Right lobe of liver (tissue), 6 donors: ENCODE measurements around the gene SH3RF3. TPM values are rescaled to one million over a fixed set of nuclear protein-coding genes. Genes with fewer than 3 reads are reported as not detected.

Experiments used
- ATAC-seq, 4 donors: fragments of 200-7000 bp; cut with Tn5 transposase; one replicate each; pipeline ENCODE4 v1.9.1; 2020; ENCODE audit warnings: mild to moderate bottlenecking in 4 of 4, moderate library complexity in 4 of 4
- DNase-seq, 3 donors: peaks; one replicate each; pipeline ENCODE4 v3.0.0-alpha.2; 2020
- H3K27ac ChIP-seq, 3 donors: fragments of 200-600 bp; one replicate each; pipeline ENCODE4 v1.8.0; 2022
- H3K27me3 ChIP-seq, 2 donors: fragments of 200-600 bp; one replicate each; pipeline ENCODE4 v1.8.0; 2022
- H3K36me3 ChIP-seq, 4 donors: fragments of 200-600 bp; sonication (generic) in 1 of 4; one replicate each; pipeline versions ENCODE4 v1.5.1 to v1.8.0; 2017 to 2022; ENCODE audit warnings: control low read depth in 1 of 4
- H3K4me1 ChIP-seq, 4 donors: fragments of 200-600 bp; sonication (generic) in 1 of 4; one replicate each; pipeline versions ENCODE4 v1.5.1 to v1.8.0; 2017 to 2022; ENCODE audit warnings: control low read depth in 1 of 4
- H3K4me3 ChIP-seq, 3 donors: fragments of 200-600 bp; one replicate each; pipeline ENCODE4 v1.8.0; 2022
- H3K9me3 ChIP-seq, 4 donors: fragments of 200-600 bp; sonication (generic) in 1 of 4; one replicate each; pipeline versions ENCODE4 v1.5.1 to v1.8.0; 2017 to 2022; ENCODE audit warnings: control low read depth in 1 of 4
- CTCF ChIP-seq, 4 donors: fragments of 200-600 bp in 3 of 4; fragments of 450-650 bp in 1 of 4; IDR thresholded peaks; one replicate each; pipeline versions ENCODE4 v1.5.1 to v1.8.0; 2016 to 2022; ENCODE audit warnings: antibody characterized with exemption in 4 of 4, mild to moderate bottlenecking in 2 of 4
- POLR2A ChIP-seq: fragments of 450-650 bp; IDR thresholded peaks from one replicate; pipeline ENCODE4 v1.6.1; 2017; ENCODE audit warnings: antibody characterized with exemption, mild to moderate bottlenecking
- WGBS: methylation state at CpG from one replicate; pipeline ENCODE4 v1.1.6; 2018; ENCODE audit warnings: low coverage, low lambda C conversion rate; ENCODE audit not compliant: insufficient coverage; ENCODE audit errors: missing lambda C conversion rate; 5-methylcytosine and 5-hydroxymethylcytosine counted together
- intact Hi-C, 2 donors: fragments of 100-400 bp; cut with DNase I; formaldehyde crosslinking; loops; one replicate each; pipeline versions ENCODE4 v1.11.2 to v1.14.1; 2022
- total RNA-seq, 6 experiments: library from RNA; depleted of rRNA in 2 of 6; stranded (reverse); fragments of >200 nt in 2 of 6; fragmentation: NEBNext Ultra II Directional in 3 of 6; extraction: Animal tissue kit (Norgen Biotek cat#: 25700) in 3 of 6; gene quantifications; one replicate each; pipeline versions ENCODE4 v1.1.0 to v1.2.4, GENCODE V29; 2016 to 2023
- donor health status: DM: no; HTN: yes; CAD: no.
- donor health status: DM: no; HTN: no; CAD: no.
- donor health status: DM: no; HTN: no; CAD: no.
- donor health status: DM: no; HTN: yes; CAD: no.
- donor health status: DM: no; HTN: yes; CAD: no.

SH3RF3 gene
- total RNA-seq, 6 experiments from 2014 or later, result 0.68 to 1.6 (median 1.2) TPM

DNA sequence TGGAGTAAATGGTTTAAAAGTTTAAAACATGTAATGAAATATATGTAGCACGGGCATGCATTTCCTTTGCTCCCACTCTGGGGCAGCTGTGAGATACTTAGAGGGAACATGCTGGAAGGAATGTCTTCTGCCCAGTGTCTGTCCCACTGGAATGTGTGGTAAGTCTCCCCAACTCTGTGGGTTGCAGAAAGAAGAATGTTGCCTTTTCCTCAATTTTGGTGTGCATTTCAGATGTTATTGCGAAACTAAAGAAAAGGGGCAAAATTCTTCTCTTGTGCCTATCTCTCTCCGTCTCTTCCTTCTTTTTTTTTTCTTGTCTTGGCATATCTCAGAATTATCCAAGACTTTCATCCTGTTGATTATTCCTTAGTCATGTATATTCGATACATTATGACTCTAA is 201.1 kb downstream of the SH3RF3 start:
- H3K4me3 ChIP-seq, result no peak overlapping the region
- WGBS, result 65% methylated on average over 4 of the region's 4 CpGs
- TF ChIP-seq POLR2A, result no peak
- TF ChIP-seq CTCF (IDR thresholded peaks at IDR 0.05), result no peak
- intact Hi-C loops, result no loop called here
- no peak overlapping the region for H3K27ac ChIP-seq
- no peak for DNase-seq
- H3K36me3 ChIP-seq, result no peaks in the 10 kb centered on the region
- no peaks in the 10 kb centered on the region for H3K4me1 ChIP-seq
- no peaks in the 10 kb centered on the region for H3K27me3 ChIP-seq
- H3K9me3 ChIP-seq, result no peaks in the 10 kb centered on the region
- ATAC-seq, result no peak

- H3K27me3 ChIP-seq, result no peaks in the 10 kb centered on the region
- 27% methylated on average over 3 of the region's 4 CpGs for WGBS
- H3K9me3 ChIP-seq, result no peaks in the 10 kb centered on the region
- ATAC-seq (no peak), DNase-seq (no peak)
- intact Hi-C loops, result no loop called here
- no peak for TF ChIP-seq POLR2A
- no peak for TF ChIP-seq CTCF (IDR thresholded peaks at IDR 0.05)
- no peaks in the 10 kb centered on the region for H3K36me3 ChIP-seq
- no peaks in the 10 kb centered on the region for H3K4me1 ChIP-seq
- H3K4me3 ChIP-seq, result no peak overlapping the region
- no peak overlapping the region for H3K27ac ChIP-seq
Observed at GRCh38 chr2:109331081-109331480, 202.1 kb downstream of the SH3RF3 start.

DNA sequence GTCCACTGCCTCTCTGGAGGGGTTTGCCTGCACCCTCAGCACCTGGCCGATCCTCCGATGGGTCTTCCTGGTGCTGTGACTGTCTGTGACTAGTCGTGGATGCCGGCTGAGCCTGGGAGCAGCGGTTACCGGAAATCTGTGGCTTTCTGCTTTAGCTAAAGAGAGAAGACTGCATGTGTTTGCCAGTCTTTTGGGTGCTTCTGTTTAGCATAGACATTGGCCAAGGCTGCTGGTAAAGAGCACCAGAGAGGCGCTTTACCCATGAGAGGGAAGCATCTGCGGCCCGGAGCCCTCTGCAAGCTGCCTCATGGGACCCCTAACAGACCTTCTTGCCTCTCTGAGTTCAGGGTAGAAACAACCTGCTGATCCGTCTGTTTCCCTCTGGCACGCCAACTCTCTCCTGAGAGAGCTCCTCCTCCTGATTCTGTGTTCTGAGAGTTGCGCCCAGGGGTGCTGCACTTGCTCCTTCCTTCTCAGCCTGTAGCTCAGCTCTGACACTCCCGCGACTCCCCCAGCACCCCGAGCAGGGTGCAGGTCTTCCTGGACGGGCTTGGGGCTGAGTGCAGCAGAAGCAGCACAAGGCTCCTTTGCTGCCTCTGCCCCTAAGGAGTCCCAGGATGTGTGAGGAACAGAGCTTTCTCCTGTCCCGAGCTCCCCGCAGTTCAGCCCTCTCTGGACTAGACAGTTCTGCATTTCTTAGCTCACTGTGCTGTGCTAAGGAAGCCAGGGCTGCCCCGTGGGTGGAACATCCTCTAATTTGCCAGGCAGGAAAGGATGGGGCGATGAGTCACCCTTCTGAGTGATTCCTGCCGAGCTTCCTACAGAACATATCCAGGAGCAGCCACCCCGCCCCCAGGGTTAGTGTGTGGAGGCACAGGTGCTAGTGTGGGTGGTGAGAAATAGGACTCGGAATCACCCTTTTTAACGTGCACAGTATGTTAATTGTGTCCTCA is 203.2 kb downstream of the SH3RF3 start:
- no peaks in the 10 kb centered on the region for H3K9me3 ChIP-seq
- WGBS, result 11% methylated on average over 11 of the region's 24 CpGs
- peak overlapping the region in 1 of 3 donors; percentile 33 for H3K27ac ChIP-seq
- H3K36me3 ChIP-seq, result no peaks in the 10 kb centered on the region
- DNase-seq (peak in 2 of 3 donors; percentile 55 to 66), ATAC-seq (peak; percentile 79 to 94 (median 86))
- H3K4me3 ChIP-seq, result no peak overlapping the region
- H3K27me3 ChIP-seq, result no peaks in the 10 kb centered on the region
- TF ChIP-seq POLR2A (no peak), CTCF (IDR thresholded peaks at IDR 0.05) (no peak)
- no peaks in the 10 kb centered on the region for H3K4me1 ChIP-seq
- intact Hi-C loops, result no loop called here

DNA sequence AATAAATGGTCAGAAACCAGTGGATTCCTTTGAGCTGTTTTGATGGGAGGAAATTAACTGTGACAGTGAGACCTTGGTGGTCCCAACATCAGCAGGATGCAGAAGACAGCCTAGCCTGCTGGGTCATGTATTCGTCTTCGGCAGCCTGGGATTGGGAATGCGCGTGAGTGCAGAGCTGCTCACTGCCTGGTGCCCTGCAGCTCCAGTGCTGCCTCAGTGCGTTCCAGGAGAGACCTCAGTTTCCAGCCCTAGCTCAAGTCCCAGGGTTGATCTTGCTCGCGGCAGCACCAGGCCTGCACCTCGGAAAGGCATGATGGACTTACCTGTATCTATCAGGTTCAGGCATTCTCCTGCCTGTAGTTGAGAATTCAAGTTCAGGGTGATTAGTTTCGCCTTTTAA is 203.9 kb downstream of the SH3RF3 start:
- no peaks in the 10 kb centered on the region for H3K9me3 ChIP-seq
- no peaks in the 10 kb centered on the region for H3K4me1 ChIP-seq
- no peaks in the 10 kb centered on the region for H3K27me3 ChIP-seq
- WGBS, result 75% methylated on average over 1 of the region's 9 CpGs
- DNase-seq (no peak), ATAC-seq (peak in 1 of 4 donors; percentile 6)
- H3K36me3 ChIP-seq, result no peaks in the 10 kb centered on the region
- intact Hi-C loops, result no loop called here
- H3K4me3 ChIP-seq, result no peak overlapping the region
- no peak overlapping the region for H3K27ac ChIP-seq
- TF ChIP-seq POLR2A (no peak), CTCF (IDR thresholded peaks at IDR 0.05) (no peak)
